Subcutaneous abdominal adipose tissue (tissue), 5 donors: ENCODE data around the gene KHDRBS1.
"Not testable (repeated sequence)": the region's sequence is repeated elsewhere in the genome, so short reads cannot be mapped to it uniquely, and the experiment has no call there.

Experiments
- H3K27ac ChIP-seq: one replicate; pipeline ENCODE4 v1.7.0; 2013; ENCODE audit warnings: low read depth, mild to moderate bottlenecking, inconsistent platforms, low read length, moderate library complexity
- H3K27me3 ChIP-seq, 5 donors: one replicate each; pipeline ENCODE4 v1.7.0; 2013; ENCODE audit warnings: low read length in 5 of 5, inconsistent platforms in 1 of 5; ENCODE audit not compliant: control insufficient read depth in 5 of 5, insufficient read depth in 4 of 5
- H3K36me3 ChIP-seq, 5 donors: one replicate each; pipeline ENCODE4 v1.7.0; 2013; ENCODE audit warnings: low read length in 5 of 5; ENCODE audit not compliant: control insufficient read depth in 5 of 5, insufficient read depth in 5 of 5
- H3K4me1 ChIP-seq, 5 donors: one replicate each; pipeline ENCODE4 v1.7.0; 2013; ENCODE audit warnings: low read length in 5 of 5, mild to moderate bottlenecking in 3 of 5, moderate library complexity in 1 of 5; ENCODE audit not compliant: control insufficient read depth in 5 of 5, insufficient read depth in 5 of 5
- H3K4me3 ChIP-seq, 5 donors: one replicate each; pipeline ENCODE4 v1.7.0; 2013; ENCODE audit warnings: low read length in 5 of 5, low read depth in 1 of 5
- H3K9ac ChIP-seq, 5 donors: one replicate each; pipeline ENCODE4 v1.7.0; 2013; ENCODE audit warnings: low read length in 5 of 5, mild to moderate bottlenecking in 4 of 5, moderate library complexity in 3 of 5
- H3K9me3 ChIP-seq, 5 donors: one replicate each; pipeline ENCODE4 v1.7.0; 2013; ENCODE audit warnings: low read length in 5 of 5; ENCODE audit not compliant: control insufficient read depth in 5 of 5
- donor health status: healthy.
- donor health status: healthy.
- donor health status: healthy.
- donor health status: healthy.
- donor health status: healthy.

The KHDRBS1 gene

GRCh38 chr1:31984419-31985347 is 29.0 kb upstream of the KHDRBS1 start:
- no peak overlapping the region for H3K4me3 ChIP-seq
- no peaks in the 10 kb centered on the region for H3K9me3 ChIP-seq
- H3K27me3 ChIP-seq = no peaks in the 10 kb centered on the region
- no peak overlapping the region for H3K9ac ChIP-seq
- H3K36me3 ChIP-seq = no peaks in the 10 kb centered on the region
- no peak overlapping the region for H3K27ac ChIP-seq
- H3K4me1 ChIP-seq = peaks cover 3 to 9% (median 7%) of the 10 kb centered on the region in 5 donors

- Histone ChIP-seq H3K9me3 (no peaks in the 10 kb centered on the region), H3K4me3 (no peak overlapping the region), H3K36me3 (no peaks in the 10 kb centered on the region), H3K4me1 (peaks cover 3 to 9% (median 7%) of the 10 kb centered on the region in 5 donors), H3K27me3 (no peaks in the 10 kb centered on the region), H3K27ac (no peak overlapping the region), H3K9ac (no peak overlapping the region)
Measured at GRCh38 chr1:31985430-31985829, 28.2 kb upstream of the KHDRBS1 start.

GRCh38 chr1:31987135-31987619 is 26.5 kb upstream of the KHDRBS1 start:
- Histone ChIP-seq H3K9ac (no peak overlapping the region), H3K4me1 (peaks cover 0 to 19% (median 14%) of the 10 kb centered on the region in 5 donors), H3K4me3 (no peak overlapping the region), H3K27me3 (no peaks in the 10 kb centered on the region), H3K9me3 (no peaks in the 10 kb centered on the region), H3K36me3 (no peaks in the 10 kb centered on the region), H3K27ac (no peak overlapping the region)

GRCh38 chr1:31989964-31990363 is 23.7 kb upstream of the KHDRBS1 start:
- Histone ChIP-seq H3K4me3 (no peak overlapping the region), H3K36me3 (no peaks in the 10 kb centered on the region), H3K4me1 (peaks cover 0 to 19% (median 14%) of the 10 kb centered on the region in 5 donors), H3K27me3 (no peaks in the 10 kb centered on the region), H3K9ac (no peak overlapping the region), H3K27ac (no peak overlapping the region), H3K9me3 (no peaks in the 10 kb centered on the region)

GRCh38 chr1:31991182-31991581 is 22.5 kb upstream of the KHDRBS1 start:
- Histone ChIP-seq H3K9me3 (no peaks in the 10 kb centered on the region), H3K9ac (no peak overlapping the region)

GRCh38 chr1:31995263-31995662 is 18.4 kb upstream of the KHDRBS1 start:
- Histone ChIP-seq H3K27me3 (no peaks in the 10 kb centered on the region), H3K9me3 (no peaks in the 10 kb centered on the region), H3K4me3 (no peak overlapping the region), H3K36me3 (no peaks in the 10 kb centered on the region), H3K27ac (no peak overlapping the region), H3K4me1 (peaks cover 0 to 16% (median 14%) of the 10 kb centered on the region in 5 donors), H3K9ac (no peak overlapping the region)

More at GRCh38 chr1:31991182-31991581, 22.5 kb upstream of the KHDRBS1 start:
- Histone ChIP-seq H3K27me3 (no peaks in the 10 kb centered on the region), H3K4me1 (peaks cover 0 to 16% (median 14%) of the 10 kb centered on the region in 5 donors), H3K4me3 (no peak overlapping the region), H3K36me3 (no peaks in the 10 kb centered on the region), H3K27ac (peak overlapping the region; percentile 70)

- H3K36me3 ChIP-seq, H3K9me3 ChIP-seq, H3K27me3 ChIP-seq, H3K4me1 ChIP-seq, H3K27ac ChIP-seq, H3K4me3 ChIP-seq, H3K9ac ChIP-seq: not testable (repeated sequence)
Measured at GRCh38 chr1:31996121-31996520, 17.5 kb upstream of the KHDRBS1 start.

GRCh38 chr1:32001863-32002262 is 11.8 kb upstream of the KHDRBS1 start:
- H3K9me3 ChIP-seq = no peaks in the 10 kb centered on the region
- no peaks in the 10 kb centered on the region for H3K27me3 ChIP-seq
- no peaks in the 10 kb centered on the region for H3K36me3 ChIP-seq
- H3K27ac ChIP-seq = no peak overlapping the region
- H3K4me1 ChIP-seq = peaks cover 0 to 10% (median 5%) of the 10 kb centered on the region in 5 donors
- H3K4me3 ChIP-seq = no peak overlapping the region
- no peak overlapping the region for H3K9ac ChIP-seq

- not testable (repeated sequence) for H3K9me3 ChIP-seq, H3K4me3 ChIP-seq, H3K27me3 ChIP-seq, H3K9ac ChIP-seq, H3K36me3 ChIP-seq, H3K4me1 ChIP-seq, H3K27ac ChIP-seq
Measured at GRCh38 chr1:32002285-32002684, 11.4 kb upstream of the KHDRBS1 start.

- Histone ChIP-seq H3K4me3 (no peak overlapping the region), H3K36me3 (no peaks in the 10 kb centered on the region), H3K27ac (no peak overlapping the region), H3K9ac (no peak overlapping the region), H3K9me3 (no peaks in the 10 kb centered on the region), H3K4me1 (peaks cover 0 to 14% (median 5%) of the 10 kb centered on the region in 5 donors), H3K27me3 (no peaks in the 10 kb centered on the region)
Measured at GRCh38 chr1:32005522-32005921, 8.1 kb upstream of the KHDRBS1 start.
